SIG-M5 (cell line): Measurements from ENCODE around the gene ZCRB1.

Experiments used
- DNase-seq: peaks from one replicate; lab custom pipeline; 2025; lab: John Stamatoyannopoulos, UW

Gene ZCRB1

DNA sequence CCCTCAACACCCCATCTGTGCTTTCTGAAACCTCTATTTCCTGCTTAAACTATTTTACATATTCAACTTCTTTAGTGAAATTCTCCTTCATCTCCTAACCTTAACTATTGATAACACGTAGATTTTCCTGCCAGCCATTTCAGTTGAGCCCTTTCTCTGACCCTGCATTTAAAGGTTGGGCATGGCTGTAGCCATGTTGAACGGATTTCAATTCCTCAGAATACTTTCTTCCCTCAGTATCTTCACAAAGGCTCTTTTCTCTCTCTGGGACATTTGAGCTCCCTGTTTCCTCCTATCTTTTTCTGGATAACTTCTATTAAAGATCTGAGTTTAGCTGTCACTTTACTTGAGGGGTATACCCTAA, 1.3 kb upstream of the ZCRB1 start:
- DNase-seq, result no peak

DNA sequence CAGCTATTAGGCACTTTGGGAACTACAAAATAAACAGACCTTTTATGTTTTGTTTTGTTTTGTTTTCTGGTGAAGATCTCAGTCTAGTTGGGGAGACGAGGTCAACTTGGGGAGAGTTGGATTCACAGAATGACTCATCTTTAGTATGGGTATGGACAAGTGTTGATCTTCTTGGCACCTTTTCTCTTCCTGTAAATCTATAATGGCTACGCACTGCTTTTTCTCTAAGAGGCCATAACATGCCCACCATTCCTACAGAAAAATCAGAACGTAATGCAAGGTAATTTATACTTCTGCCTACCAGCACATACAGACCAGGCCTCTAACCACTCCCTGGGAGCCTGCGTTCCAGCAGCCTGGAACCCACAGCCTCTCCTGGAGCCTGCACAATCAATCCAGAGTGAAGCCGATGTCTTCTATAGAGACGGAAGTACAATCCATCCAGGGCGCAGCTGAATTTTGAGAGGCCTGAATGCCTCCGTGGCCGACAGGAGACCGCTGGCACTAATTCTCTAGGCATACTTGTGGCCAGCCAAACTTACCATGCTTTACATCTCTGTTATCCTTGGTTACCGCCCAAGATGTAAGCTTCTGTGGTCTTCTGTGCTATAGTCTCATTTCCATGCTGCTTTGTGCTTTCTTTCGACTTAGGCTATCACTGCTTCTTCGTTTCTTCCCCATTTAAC, 790 bp upstream of the ZCRB1 start:
- no peak for DNase-seq

GRCh38 chr12:42325326-42325652, 605 bp downstream of the ZCRB1 start:
- DNase-seq, result no peak

DNA sequence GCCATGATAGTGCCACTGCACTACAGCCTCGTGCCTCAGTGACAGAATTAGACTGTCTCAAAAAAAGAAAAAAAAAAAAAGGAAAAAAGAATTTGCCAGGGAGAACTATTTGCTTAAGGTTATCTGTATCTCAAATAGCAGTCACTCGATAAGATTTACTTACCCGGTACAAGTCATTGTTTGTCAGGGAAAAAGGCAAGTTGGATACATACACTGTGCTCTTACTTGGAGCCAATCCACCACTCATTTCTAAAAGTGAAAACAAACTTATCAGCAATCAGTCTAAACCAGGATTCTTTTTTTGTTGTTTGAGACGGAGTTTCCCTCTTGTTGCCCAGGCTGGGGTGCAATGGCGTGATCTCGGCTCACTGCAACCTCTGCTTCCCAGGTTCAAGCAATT, 2.0 kb downstream of the ZCRB1 start:
- no peak for DNase-seq

- no peak for DNase-seq
Measured at GRCh38 chr12:42322567-42322966, 3.3 kb downstream of the ZCRB1 start.

- no peak for DNase-seq
Measured at GRCh38 chr12:42320796-42321195, 5.1 kb downstream of the ZCRB1 start.

GRCh38 chr12:42315108-42315507, 10.8 kb downstream of the ZCRB1 start:
- no peak for DNase-seq

GRCh38 chr12:42309996-42310395, 15.9 kb downstream of the ZCRB1 start:
- no peak for DNase-seq

GRCh38 chr12:42308390-42308789, 17.5 kb downstream of the ZCRB1 start:
- no peak for DNase-seq

DNA sequence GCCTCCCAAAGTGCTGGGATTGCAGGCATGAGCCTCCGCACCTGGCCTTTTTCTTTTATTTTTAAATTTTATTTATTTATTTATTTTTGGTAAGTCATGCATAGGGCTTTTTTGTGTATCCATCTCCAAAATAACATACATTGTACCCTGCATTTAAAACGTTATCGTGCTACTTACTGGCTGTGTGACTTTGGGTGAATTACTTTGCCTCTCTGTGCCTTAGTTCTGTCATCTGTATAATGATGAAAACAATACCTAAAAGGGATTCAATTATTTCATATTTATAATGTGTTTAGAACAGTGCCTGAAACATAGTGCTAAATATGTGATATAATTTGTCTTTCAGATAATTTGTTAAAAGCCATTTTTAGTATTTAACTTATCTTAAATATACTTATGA, 19.6 kb downstream of the ZCRB1 start:
- DNase-seq, result no peak

DNA sequence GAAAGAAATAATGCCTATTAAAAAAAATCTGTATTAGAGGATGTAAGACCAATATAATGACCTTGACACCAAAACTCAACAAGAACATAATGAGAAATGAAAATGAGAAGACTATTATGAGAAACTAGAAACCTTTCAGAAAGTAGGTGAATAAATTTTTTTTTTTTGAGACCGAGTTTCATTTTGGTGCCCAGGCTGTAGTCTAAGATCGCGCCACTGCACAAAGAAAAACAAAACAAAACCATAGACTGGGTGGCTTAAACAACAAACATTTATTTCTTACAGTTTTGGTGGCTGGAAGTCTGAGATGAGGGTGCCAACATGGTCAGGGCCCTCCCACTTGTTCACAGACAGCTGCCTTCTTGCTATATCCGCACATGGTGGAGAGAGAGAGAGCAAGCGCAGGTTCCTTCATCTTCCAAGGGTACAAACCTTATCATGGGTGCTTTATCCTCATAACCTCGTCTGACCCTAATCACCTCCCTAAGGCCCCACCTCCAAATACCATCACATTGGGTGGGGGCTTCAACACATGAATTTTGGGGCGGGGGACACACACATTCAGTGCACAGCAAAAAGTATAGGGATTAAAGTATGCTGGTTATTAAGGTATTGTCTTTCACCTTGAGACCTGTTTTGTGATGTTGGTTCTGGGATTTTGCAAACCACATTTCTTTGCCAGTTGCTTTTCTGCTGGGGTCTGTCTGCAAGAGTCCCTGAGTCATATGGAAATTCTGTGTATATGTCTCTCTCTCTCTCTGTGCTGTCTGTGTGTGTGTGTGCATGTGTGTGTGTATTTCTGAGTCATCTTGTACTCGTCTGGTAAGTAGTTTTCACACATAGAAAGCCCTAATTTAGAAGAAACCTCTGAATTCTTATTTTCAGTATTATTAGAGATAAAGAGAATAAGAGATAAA, 26.2 kb downstream of the ZCRB1 start:
- DNase-seq, result no peak

DNA sequence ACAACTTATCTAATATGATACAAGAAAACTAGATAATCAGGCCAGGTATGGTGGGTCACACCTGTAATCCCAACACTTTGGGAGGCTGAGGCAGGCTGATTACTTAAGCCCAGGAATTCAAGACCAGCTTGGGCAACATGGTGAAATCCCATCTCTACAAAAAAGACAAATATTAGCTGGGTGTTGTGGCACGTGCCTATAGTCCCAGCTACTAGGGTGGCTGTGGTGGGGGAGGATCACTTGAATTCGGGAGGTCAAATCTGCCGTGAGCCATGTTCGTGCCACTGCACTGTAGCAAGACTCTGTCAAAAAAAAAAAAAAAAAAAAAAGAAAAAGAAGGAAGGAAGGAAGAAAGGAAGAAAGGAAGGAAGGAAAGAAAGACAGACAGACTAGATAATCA, 27.0 kb downstream of the ZCRB1 start:
- DNase-seq, result no peak

DNA sequence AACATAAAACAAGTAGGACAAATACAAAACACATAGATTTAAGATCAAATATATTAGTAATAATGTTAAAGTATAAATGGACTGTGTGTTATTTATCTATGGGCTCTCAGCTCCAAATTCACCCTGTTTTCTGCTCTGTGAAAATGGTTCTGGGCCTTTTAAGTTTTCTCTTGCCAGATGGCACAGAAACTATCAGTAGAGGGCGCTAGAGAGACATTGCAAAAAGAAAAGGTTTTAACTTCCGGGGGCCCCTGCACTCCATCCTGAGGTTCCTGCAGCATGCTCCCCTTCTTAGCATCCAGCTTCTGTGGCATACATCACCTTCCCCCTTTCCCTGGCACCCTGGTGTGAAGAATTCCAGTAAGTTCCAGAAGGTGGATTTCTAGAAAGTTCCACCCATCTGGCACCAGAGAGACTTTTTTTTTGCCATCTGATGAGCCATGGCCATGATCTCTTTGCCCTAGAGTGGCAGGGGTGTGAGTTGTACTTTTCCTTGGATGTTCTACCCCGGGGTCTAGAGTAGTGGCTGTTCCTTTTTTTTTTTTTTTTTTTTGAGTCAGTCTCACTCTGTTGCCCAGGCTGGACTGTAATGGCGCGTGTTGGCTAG, 29.3 kb downstream of the ZCRB1 start:
- no peak for DNase-seq

DNA sequence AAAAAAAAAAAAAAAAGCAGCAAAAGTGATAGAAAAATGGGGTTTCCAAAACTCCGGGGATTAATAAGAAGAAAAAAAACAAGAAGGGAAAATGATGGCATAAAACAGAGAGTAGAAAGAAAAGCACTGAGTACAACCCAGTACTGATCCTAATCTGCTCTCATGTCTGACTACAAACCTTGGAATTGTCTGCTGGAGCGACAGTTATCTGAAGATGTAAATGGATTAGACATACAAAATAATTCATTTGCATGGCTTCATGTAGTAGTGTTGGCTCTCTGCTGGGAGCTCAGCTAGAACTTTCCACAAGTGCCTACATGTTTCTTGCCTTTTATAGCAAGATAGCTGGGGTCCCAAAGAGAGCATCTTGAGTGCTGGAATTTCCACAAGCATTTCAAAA, 34.2 kb downstream of the ZCRB1 start:
- no peak for DNase-seq

GRCh38 chr12:42288544-42288943, 37.4 kb downstream of the ZCRB1 start:
- no peak for DNase-seq

GRCh38 chr12:42286741-42287140, 39.2 kb downstream of the ZCRB1 start:
- DNase-seq, result no peak

GRCh38 chr12:42285431-42285830, 40.5 kb downstream of the ZCRB1 start:
- DNase-seq, result no peak

DNA sequence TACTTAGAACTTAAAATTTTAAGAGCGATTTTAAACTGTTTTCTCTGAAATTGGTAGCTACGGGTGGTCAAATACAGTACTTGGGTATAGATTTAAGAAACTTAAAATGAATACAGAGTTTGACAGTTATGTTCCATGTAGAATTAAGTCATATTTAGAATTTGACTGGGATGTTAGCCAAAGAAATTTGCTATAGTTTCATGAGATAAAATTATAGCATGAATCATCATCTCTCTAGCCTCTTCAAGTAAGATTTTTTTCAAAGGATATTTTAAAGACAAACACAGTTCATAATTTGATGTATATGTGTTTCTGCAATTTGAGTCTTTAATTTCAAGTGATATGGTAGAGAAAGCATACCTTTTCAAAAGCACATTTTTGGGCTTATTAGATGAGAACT, 41.0 kb downstream of the ZCRB1 start:
- no peak for DNase-seq

DNA sequence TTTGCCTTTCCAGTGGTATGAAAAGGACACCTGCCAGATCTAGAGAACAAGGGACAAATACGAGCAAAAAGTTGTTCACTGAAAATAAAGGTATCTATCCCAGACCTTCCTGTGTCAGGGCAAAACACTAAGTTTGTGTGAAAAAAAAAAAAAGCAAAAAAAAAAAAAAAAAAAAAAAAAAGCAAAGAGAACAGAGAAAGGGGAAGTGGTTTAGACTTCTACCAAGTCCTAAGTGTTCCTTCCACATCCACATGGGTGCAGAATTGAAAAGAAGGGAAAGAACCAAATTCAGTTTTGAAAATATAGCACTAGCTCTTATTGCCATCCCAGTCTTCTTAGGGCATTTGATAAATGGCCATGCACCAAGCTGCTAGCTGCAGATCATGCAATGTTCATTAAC, 41.7 kb downstream of the ZCRB1 start:
- DNase-seq, result no peak

- DNase-seq, result no peak
Measured at GRCh38 chr12:42283739-42284138, 42.2 kb downstream of the ZCRB1 start.

- no peak for DNase-seq
Measured at GRCh38 chr12:42282294-42282693, 43.6 kb downstream of the ZCRB1 start.

DNA sequence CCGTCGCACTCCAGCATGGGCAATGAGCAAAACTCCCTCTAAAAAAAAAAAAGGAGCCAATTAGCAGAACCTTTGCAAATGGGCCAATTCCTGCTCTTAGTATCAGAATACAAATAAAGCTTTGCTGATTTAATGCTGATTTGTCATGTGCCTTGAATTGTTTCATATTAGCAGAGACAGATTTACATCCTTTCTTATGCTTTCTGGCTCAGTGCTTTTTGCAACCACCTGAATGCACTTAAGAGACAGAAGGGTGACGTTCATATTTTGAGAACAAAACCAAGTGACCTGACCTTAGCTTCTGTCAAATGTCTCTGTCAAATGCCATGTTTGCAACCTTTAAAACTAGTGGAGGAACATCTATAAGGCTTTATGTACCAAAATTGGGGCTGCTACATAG, 44.0 kb downstream of the ZCRB1 start:
- DNase-seq, result no peak

DNA sequence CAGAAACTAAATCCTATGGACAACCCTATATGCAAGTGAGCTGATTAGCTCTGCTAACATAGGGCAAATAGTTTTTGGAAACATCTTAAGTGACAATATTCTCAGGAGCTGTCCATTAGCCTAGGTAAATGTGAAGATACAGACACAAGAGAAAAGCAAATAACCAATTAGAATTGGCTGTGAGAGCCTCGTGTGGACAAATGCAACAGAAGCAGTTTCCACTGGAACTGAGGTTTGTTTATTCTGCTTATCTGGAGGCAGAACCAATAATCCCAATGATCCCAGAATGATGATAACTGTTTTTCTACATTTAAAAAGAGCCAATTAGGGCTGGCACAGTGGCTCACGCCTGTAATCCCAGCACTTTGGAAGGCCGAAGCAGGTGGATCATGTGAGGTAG, 44.6 kb downstream of the ZCRB1 start:
- DNase-seq, result no peak
